Astrocyte (in vitro differentiated cells and primary cell): ENCODE results near the gene SENP8. TPM values are rescaled to one million over a fixed set of nuclear protein-coding genes. Genes with fewer than 3 reads are reported as not detected.

Experiments
- DNase-seq: peaks from one replicate; pipeline ENCODE4 v3.0.0-alpha.2; 2010; ENCODE audit warnings: low read depth
- FAIRE-seq: peaks from 2 replicates; lab custom pipeline; 2011; peaks lifted over from hg19 to GRCh38; lab: Jason Lieb, UNC
- H2AFZ ChIP-seq: 2 replicates; pipeline ENCODE4 v1.6.0; 2012; ENCODE audit warnings: low read depth, low read length, inconsistent platforms
- H3K27ac ChIP-seq: 2 replicates; pipeline ENCODE4 v1.5.1; 2011; ENCODE audit warnings: low read depth, low read length, inconsistent platforms
- H3K27me3 ChIP-seq: 2 replicates; pipeline ENCODE4 v1.6.0; 2011; ENCODE audit warnings: low read length, inconsistent platforms; ENCODE audit not compliant: insufficient read depth
- H3K36me3 ChIP-seq: 2 replicates; pipeline ENCODE4 v1.5.1; 2011; ENCODE audit warnings: low read length, inconsistent platforms; ENCODE audit not compliant: insufficient read depth
- H3K4me1 ChIP-seq: 2 replicates; pipeline ENCODE4 v1.5.1; 2011; ENCODE audit warnings: low read length, inconsistent platforms; ENCODE audit not compliant: insufficient read depth
- H3K4me2 ChIP-seq: 2 replicates; pipeline ENCODE4 v1.6.0; 2012; ENCODE audit warnings: low read length, inconsistent platforms
- H3K4me3 ChIP-seq: 2 replicates; pipeline ENCODE4 v1.5.1; 2011; ENCODE audit warnings: low read depth, mild to moderate bottlenecking, low read length, inconsistent platforms; ENCODE audit not compliant: insufficient read depth
- H3K79me2 ChIP-seq: 2 replicates; pipeline ENCODE4 v1.6.0; 2012; ENCODE audit warnings: mild to moderate bottlenecking, low read length, inconsistent platforms; ENCODE audit not compliant: insufficient read depth
- H3K9ac ChIP-seq: 2 replicates; pipeline ENCODE4 v1.6.0; 2012; ENCODE audit warnings: mild to moderate bottlenecking, low read length, inconsistent platforms
- H3K9me3 ChIP-seq: 2 replicates; pipeline ENCODE4 v1.5.1; 2012; ENCODE audit warnings: low read depth, mild to moderate bottlenecking, low read length, inconsistent platforms; ENCODE audit not compliant: insufficient read depth
- H4K20me1 ChIP-seq: 2 replicates; pipeline ENCODE4 v1.6.0; 2012; ENCODE audit warnings: low read length, inconsistent platforms; ENCODE audit not compliant: insufficient read depth
- H3K27ac Mint-ChIP-seq: one replicate; pipeline ENCODE4 v1.8.0; 2021; ENCODE audit warnings: mild to moderate bottlenecking, mixed read lengths; ENCODE audit not compliant: unreplicated experiment
- H3K27me3 Mint-ChIP-seq: one replicate; pipeline ENCODE4 v1.8.0; 2021; ENCODE audit warnings: low read depth, mixed read lengths; ENCODE audit not compliant: unreplicated experiment
- H3K36me3 Mint-ChIP-seq: one replicate; pipeline ENCODE4 v1.8.0; 2021; ENCODE audit warnings: low read depth, mixed read lengths; ENCODE audit not compliant: unreplicated experiment
- H3K4me1 Mint-ChIP-seq: one replicate; pipeline ENCODE4 v1.8.0; 2021; ENCODE audit warnings: low read depth, mixed read lengths; ENCODE audit not compliant: unreplicated experiment
- H3K4me3 Mint-ChIP-seq: one replicate; pipeline ENCODE4 v1.8.0; 2021; ENCODE audit warnings: mild to moderate bottlenecking, moderate library complexity, mixed read lengths; ENCODE audit not compliant: unreplicated experiment
- H3K9me3 Mint-ChIP-seq: one replicate; pipeline ENCODE4 v1.8.0; 2021; ENCODE audit warnings: mild to moderate bottlenecking, mixed read lengths; ENCODE audit not compliant: unreplicated experiment
- CTCF ChIP-seq: IDR thresholded peaks from 2 replicates; pipeline ENCODE4 v1.5.1; 2011; ENCODE audit warnings: low read depth, mild to moderate bottlenecking, inconsistent platforms, low read length, moderate library complexity; ENCODE audit not compliant: insufficient read depth
- EZH2 ChIP-seq: IDR thresholded peaks from 2 replicates; pipeline ENCODE4 v1.6.1; 2012; ENCODE audit warnings: mild to moderate bottlenecking, low read length, inconsistent platforms; ENCODE audit not compliant: insufficient read depth
- total RNA-seq: library from RNA; stranded (reverse); gene quantifications from 2 replicates; pipeline ENCODE4 v1.2.1, GENCODE V29; 2021

SENP8 gene
- total RNA-seq, 1 donor from 2014 or later = 2.9 TPM

GRCh38 chr15:72117486-72118016 lies 652 bp upstream of the SENP8 start:
- Mint-ChIP-seq H3K27ac (peak overlapping the region; percentile 96), H3K27me3 (no peaks in the 10 kb centered on the region), H3K4me3 (peak overlapping the region; percentile 99), H3K9me3 (no peaks in the 10 kb centered on the region), H3K36me3 (no peaks in the 10 kb centered on the region), H3K4me1 (peaks cover 22% of the 10 kb centered on the region)
- DNase-seq (peak; percentile 67), FAIRE-seq (no peak)
- H2AFZ ChIP-seq = peak overlapping the region; percentile 90
- peak overlapping the region; percentile 97 for H3K9ac ChIP-seq
- no peak for TF ChIP-seq EZH2
- no peak for TF ChIP-seq CTCF
- peaks cover 39% of the 10 kb centered on the region for H4K20me1 ChIP-seq
- no peaks in the 10 kb centered on the region for H3K36me3 ChIP-seq
- no peaks in the 10 kb centered on the region for H3K27me3 ChIP-seq
- peaks cover 47% of the 10 kb centered on the region for H3K79me2 ChIP-seq
- H3K27ac ChIP-seq = peak overlapping the region; percentile 98
- no peaks in the 10 kb centered on the region for H3K9me3 ChIP-seq
- H3K4me2 ChIP-seq = peak overlapping the region; percentile 97
- H3K4me1 ChIP-seq = peaks cover 7% of the 10 kb centered on the region
- H3K4me3 ChIP-seq = peak overlapping the region; percentile 94

- peaks cover 2% of the 10 kb centered on the region for H3K4me1 Mint-ChIP-seq
- TF ChIP-seq CTCF (no peak), EZH2 (no peak)
These were observed 6.0 kb downstream of the SENP8 start for GRCh38 chr15:72124218-72124617.

GRCh38 chr15:72127724-72128322 lies 9.6 kb downstream of the SENP8 start:
- no peaks in the 10 kb centered on the region for H4K20me1 ChIP-seq
- H3K4me3 ChIP-seq = no peak overlapping the region
- no peak overlapping the region for H3K27ac Mint-ChIP-seq
- TF ChIP-seq EZH2 (no peak), CTCF (no peak)
- H3K27me3 ChIP-seq = no peaks in the 10 kb centered on the region
- no peak overlapping the region for H3K4me2 ChIP-seq
- H3K9ac ChIP-seq = no peak overlapping the region
- H3K9me3 Mint-ChIP-seq = no peaks in the 10 kb centered on the region
- FAIRE-seq (no peak), DNase-seq (no peak)
- no peaks in the 10 kb centered on the region for H3K36me3 Mint-ChIP-seq
- no peak overlapping the region for H3K4me3 Mint-ChIP-seq
- no peaks in the 10 kb centered on the region for H3K36me3 ChIP-seq
- no peaks in the 10 kb centered on the region for H3K79me2 ChIP-seq
- no peak overlapping the region for H2AFZ ChIP-seq
- H3K9me3 ChIP-seq = no peaks in the 10 kb centered on the region
- no peak overlapping the region for H3K27ac ChIP-seq
- H3K4me1 Mint-ChIP-seq = no peaks in the 10 kb centered on the region
- H3K4me1 ChIP-seq = no peaks in the 10 kb centered on the region
- H3K27me3 Mint-ChIP-seq = no peaks in the 10 kb centered on the region

More at GRCh38 chr15:72124218-72124617, 6.0 kb downstream of the SENP8 start:
- H2AFZ ChIP-seq = no peak overlapping the region
- no peak overlapping the region for H3K4me2 ChIP-seq
- DNase-seq (no peak), FAIRE-seq (no peak)
- Mint-ChIP-seq H3K36me3 (no peaks in the 10 kb centered on the region), H3K27me3 (no peaks in the 10 kb centered on the region), H3K9me3 (no peaks in the 10 kb centered on the region), H3K4me3 (no peak overlapping the region), H3K27ac (no peak overlapping the region)
- no peaks in the 10 kb centered on the region for H3K4me1 ChIP-seq
- H3K79me2 ChIP-seq = no peaks in the 10 kb centered on the region
- no peak overlapping the region for H3K4me3 ChIP-seq
- H3K9ac ChIP-seq = no peak overlapping the region
- no peaks in the 10 kb centered on the region for H3K9me3 ChIP-seq
- no peaks in the 10 kb centered on the region for H4K20me1 ChIP-seq
- no peak overlapping the region for H3K27ac ChIP-seq
- H3K27me3 ChIP-seq = no peaks in the 10 kb centered on the region
- no peaks in the 10 kb centered on the region for H3K36me3 ChIP-seq
